GM11168 (cell line): ENCODE results near the gene FAS.
"Not testable (repeated sequence)": the region's sequence is repeated elsewhere in the genome, so short reads cannot be mapped to it uniquely, and the experiment has no call there.

Experiments used
- in situ Hi-C: fragments of 300-500 bp; cut with MboI; formaldehyde crosslinking; loops from one replicate; pipeline ENCODE4 v1.12.0; 2022; ENCODE audit warnings: low sequenced_read_pairs; ENCODE audit not compliant: unreplicated experiment

Gene FAS

DNA sequence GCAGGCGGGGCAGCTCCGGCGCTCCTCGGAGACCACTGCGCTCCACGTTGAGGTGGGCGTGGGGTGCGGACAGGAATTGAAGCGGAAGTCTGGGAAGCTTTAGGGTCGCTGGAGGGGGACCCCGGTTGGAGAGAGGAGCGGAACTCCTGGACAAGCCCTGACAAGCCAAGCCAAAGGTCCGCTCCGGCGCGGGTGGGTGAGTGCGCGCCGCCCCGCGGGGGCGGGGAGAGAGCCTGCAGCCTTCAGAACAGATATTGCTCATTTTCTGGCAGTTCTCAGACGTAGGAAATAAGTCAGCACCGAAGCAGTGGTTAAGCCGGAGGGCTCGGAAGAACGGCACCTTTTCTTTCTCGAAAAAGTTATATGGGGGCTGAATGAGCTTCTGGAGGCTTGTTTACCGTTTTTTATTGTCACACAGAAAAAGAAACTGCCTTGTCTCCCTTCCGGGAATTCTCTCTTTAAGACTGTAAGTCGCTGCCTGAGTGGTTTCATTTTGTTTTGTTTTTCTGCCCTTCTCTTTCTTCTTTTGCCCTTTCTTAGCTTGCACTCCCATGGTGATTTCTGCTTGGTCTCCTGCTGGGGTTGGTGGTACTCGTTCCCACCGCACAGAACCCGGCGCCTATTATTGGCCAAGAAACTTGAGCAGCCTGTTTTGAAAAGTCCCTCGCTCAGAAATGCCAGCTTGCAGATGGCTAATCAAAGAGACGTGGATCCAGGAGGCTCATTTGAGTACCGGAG, 732 bp downstream of the FAS start:
- in situ Hi-C loops, result no loop called here

DNA sequence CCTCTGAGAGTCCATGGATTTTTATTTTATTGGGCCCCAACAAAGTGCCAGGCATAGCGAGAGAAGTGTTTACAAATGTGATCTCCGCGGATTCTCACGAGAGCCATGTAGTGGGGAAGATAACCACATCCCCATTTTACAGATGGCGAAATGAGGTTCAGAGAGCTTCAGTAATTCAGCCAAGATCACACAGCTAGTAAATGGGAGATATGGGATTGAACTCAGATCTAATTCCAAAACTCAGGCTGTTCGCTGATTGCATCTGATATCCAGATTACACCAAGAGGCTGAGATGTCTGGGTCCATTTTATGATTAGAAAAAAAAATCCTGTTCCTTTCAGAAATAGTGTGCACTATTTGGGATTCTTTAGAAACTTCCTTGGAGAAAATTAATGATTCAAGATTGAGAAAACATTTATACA, 1.3 kb downstream of the FAS start:
- in situ Hi-C loops, result no loop called here

DNA sequence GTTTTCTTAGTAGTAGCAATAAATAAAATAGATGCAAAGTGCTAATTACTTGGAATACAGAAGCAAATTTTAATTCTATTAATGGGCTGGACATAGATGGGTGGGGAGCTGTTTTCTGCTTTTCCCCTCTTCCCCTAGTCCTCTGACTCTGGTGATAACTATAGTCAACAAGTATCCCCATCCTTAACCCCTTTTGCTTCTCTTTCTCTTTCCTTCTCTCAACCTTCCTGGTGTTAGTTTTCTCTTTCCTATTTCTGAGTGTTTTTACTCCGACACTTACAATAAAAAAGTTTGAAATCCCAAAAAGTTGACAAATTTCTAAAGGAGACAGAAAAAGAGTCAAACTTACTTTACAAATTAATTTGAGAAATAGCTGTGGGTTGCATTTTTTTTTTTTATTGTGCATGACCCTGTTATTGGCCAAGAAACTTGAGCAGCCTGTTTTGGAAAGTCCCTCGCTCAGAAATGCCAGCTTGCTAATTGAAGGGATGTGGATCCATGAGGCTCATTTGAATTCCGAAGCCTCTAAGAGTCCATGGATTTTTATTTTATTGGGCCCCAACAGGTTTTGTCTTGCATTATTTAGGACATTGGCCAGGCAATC, 2.4 kb downstream of the FAS start:
- in situ Hi-C loops, result no loop called here

DNA sequence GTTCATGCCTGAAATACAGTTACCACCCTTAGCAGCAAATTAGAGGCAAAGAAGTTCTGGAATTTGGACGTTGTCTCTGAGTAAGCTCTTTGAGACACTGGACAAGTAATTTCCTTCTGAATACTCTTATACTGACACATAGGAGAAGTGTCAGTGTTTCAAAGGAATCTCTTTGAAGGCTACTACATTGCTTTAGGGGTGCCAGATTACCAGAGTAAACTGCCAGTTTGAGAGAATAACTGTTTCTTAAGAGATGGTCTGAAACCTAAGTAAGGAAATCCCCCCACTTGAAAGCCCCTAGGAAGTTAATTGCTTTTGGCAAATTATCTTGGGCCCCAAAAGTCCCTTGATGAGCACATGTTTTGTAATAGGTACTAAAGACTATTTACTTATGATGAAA, 3.4 kb downstream of the FAS start:
- in situ Hi-C loops, result no loop called here

DNA sequence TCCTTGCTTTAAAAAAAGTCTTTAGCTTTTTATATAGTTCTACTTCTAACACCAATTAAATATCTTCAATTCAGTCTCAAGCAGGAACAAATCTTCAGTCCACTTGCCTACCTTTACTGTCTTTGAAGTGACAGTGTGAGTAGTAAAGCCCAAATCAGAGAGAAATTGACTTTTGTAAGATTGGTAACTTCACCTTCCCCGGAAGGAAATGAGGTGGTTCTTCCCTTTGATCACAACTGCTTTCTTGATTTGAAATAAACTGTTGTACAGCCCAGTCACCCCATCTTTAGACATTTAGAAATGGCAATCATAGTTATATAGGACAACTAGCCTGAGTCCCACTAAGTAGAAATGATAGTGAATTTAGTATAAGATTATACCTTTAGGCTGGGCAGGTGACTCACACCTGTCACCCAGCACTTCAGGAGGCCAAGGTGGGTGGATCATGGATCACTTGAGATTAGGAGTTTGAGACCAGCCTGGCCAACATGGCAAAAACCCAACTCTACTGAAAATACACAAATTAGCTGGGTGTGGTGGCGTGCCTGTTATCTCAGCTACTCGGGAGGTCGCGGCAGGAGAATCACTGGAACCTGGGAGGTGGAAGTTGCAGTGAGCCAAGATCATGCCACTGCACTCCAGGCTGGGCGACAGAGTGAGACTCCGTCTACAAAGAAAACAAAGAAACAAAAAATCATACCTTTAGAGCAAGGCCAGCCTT, 4.7 kb downstream of the FAS start:
- in situ Hi-C loops, result no loop called here

DNA sequence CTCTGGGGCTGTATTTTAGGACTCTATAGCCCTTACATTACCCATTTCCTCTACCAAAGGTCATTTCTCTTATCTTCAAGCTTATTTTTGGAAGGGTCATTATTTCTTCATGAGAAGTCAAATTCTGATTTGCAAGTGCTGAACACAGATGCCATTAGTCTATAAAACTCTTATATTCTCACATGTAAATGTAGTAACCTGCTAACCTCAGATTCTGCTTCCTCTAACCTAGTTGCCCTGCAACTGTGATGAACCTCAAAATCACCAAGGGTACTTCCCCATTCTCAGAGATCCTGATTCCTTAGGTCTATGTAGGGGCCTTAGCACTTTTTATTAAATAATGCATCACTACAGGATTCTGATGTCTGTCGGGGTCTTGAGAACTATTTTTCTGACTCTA, 6.3 kb downstream of the FAS start:
- in situ Hi-C loops, result no loop called here

DNA sequence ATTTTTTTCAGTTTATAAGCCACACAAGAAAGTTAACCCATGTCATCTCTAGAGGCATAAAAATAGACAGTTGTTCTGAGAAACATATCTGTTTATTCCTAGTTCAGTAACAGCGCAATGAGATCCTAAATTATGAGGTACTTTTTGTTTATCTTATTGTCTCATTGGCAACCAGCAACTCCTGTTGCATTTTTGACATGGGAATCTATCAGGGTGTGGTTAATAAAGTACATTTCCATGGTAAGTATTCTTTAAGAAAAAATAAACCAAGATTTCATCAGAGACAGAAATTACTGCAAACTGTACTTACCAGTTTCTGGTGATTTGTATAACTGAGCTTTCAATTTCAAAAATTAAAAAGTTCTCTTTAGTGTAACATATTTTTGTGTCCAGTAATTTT, 9.0 kb downstream of the FAS start:
- in situ Hi-C loops, result no loop called here

DNA sequence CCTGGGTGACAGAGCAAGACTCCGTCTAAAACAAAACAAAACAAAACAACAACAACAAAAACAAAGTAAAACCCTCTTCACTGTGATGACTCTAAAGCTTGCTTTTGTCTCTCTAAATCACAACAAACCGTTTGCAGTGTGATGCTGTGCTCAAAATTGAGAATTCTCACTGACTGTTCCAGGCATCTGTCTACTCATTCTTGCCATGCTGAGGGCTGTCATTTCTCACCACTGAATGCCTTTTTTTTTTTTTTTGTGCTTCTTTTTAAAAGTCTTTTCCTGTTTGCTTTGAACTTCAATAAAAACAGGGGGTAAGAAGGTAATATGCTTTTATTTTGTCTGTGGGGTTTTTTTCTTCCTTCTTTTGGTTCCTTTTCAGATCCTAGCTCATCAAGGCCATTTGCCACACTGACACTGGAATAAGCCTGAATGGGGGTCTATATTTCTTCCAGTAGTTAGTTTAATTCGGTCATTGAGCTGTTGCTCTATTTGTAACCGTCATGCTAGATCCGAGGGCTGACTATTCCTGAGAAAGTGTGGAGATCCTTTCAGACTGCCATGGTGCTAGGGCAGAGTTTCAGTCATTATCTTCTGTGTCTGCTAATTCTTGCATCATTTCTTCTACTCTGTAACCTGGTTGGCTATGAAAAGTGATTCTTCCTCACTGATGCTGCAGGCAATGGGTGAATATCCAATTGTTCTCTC, 10.6 kb downstream of the FAS start:
- in situ Hi-C loops, result no loop called here

DNA sequence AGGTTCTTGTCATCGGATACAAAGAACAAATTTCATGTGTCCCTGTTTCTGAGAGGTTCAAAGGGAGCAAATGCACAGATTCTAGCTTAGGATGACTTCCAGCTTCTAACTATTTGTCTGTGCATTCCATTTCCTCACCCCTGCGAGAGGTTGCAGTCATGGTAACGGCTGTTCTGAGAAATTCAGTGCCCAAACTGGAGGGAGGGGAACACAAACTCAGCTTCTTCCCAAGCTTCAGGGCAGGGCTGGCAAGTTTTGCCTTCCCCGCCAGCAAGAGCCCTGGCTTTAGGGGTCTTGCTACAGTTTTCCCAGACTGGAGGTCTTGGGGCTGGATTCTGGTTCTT, 11.1 kb downstream of the FAS start:
- in situ Hi-C loops, result no loop called here

DNA sequence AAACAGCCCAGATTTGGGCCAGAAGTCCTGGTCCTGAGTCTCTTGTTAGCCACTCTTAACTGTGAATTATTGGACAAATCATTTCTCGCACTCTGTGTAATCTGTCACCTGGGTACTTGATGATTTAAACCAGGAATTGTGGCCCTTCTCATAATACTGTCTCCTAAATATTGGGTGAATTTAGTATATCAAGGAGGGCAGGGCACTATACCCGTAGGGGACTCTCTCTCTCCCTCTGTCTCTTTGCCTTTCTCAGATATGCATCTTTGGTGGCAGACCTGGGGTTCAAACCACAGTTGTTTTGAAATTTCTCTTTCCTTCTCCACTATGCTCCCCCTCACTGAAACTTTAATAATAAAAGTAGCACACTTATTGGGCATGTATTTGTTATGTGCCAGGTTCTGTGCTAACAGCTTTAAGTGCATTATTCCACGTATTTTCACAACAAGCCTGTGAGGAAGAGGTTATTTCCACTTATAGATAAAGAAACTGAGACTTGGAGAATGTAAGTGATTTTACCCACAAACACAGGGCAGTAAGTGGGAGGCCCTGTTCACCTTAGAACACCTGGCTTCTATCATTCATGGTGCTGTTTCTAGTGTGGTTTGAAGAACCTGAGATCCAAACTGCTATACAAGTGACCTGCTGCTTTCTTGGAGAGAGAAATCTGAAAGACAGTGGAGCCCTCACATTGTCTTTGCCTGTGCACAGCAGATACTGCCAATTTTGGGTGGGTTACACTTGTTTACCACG, 11.8 kb downstream of the FAS start:
- in situ Hi-C loops, result no loop called here

DNA sequence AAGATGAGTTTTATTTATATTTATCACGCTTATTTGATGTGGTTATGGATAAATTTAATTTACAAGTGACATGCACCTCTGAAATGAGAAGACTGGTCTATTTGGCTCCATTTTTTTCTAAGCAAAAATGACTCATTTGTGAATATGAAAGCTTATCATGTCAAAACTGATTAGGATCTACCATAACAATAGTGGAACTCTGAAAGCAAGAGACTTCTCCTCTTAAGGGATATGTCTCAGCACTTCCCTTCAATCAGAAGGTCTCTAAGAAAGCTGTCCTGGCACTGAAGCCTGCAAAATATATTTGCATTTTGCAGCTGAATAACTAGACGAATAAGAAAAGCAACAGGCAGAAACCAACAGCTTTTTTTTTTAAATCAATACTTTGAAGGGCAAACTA, 12.7 kb downstream of the FAS start:
- in situ Hi-C loops, result no loop called here

DNA sequence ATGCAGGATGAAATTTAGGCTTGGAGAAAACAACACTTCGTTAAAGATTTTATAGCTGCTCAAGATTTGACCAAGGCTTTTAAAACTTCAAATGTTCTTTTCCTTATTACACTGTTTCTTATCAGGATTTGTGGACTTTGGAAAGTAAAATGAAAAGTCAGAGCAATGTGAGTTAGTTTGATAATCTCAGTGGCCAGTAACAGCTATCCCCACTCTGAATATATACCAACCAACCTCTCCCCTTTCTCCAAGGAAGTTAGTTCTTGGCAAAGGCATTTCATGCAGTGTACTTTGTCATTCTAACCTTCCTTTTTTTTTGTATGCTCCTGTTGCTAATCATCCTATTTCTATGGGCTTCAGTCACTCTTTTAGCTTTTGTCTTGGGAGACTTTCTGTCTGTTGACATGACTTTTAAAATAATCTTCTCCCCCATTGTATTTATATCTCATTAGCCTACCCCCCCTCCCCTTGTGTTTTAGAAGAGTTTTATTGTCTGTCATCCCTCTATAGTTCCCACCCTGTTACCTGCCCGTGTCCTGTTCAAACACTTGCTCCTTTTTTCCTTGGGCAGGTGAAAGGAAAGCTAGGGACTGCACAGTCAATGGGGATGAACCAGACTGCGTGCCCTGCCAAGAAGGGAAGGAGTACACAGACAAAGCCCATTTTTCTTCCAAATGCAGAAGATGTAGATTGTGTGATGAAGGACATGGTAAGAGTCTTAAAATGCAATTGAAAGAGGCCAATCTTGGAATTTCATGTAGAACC, 16.7 kb downstream of the FAS start:
- in situ Hi-C loops, result no loop called here

DNA sequence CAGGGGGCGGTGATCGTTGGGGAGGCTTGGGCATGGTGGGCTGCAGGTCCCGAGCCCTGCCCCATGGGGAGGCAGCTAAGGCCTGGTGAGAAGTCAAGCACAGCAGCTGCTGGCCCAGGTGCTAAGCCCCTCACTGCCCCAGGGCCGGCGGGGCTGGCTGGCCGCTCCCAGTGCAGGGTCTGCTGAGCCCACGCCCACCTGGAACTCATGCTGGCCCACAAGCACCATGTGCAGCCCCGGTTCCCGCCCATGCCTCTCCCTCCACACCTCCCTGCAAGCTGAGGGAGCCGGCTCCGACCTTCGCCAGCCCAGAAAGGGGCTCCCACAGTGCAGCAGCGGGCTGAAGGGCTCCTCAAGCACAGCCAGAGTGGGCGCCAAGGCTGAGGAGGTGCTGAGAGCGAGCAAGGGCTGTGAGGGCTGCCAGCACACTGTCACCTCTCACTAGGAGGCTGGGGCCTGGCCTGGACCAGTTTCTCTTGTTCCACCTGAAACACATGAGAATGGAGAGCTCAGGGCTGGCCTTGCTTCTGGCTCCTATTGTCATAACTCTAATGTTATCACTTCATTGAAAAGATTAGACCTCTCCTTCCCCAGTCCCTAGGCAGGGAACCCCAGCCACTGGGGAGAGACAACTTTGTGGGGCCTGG, 28.2 kb downstream of the FAS start:
- in situ Hi-C loops, result not testable (repeated sequence)

DNA sequence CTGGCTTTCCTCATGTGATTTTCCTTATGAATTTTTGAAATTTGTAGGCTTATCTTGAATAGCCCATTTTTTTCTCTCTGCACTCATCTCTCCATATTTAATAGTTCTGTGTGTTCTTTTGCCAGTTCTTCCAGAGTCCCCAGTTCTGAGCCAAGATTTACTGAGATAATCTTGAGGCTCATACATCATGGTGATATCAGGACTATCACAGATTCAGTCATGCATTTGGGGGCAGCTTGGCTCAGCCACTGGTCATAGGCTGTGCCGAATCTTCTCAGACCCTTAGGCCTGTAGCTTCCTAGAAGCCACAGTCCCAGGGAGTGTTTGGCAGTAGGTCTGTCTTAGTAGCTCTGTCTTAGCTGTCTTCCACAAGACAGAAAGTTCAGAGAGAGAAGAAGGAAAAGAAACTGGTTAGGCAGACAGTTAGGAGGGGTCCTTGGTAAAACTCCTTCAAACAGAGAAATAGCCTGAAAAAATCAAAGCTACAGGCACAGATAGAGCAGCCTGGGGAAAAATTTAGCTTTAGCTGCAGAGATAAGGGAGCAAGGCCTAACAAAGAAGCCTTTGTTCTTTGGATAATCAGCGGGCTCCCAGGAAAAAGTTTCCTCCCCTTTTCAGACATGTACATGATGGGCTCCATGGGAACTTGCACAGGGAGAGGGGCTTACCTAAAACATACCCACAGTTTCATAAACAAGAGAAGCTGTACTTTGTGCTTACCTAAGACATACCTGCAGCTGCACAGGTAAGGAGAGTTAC, 29.1 kb downstream of the FAS start:
- in situ Hi-C loops, result no loop called here

DNA sequence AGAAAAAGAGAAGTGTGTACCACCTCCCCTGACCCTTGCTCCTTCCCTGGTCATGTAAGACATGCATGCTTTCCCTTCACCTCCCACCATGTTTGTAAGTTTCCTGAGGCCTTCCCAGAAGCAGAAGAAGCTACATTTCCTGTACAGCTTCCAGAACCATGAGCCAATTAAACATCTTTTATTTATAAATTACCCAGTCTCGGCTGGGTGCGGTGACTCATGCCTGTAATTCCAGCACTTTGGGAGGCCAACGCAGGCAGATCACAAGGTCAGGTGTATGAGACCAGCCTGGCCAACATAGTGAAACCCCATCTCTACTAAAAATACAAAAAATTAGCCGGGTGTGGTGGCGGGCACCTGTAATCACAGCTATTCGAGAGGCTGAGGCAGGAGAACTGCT, 30.9 kb downstream of the FAS start:
- in situ Hi-C loops, result not testable (repeated sequence)

DNA sequence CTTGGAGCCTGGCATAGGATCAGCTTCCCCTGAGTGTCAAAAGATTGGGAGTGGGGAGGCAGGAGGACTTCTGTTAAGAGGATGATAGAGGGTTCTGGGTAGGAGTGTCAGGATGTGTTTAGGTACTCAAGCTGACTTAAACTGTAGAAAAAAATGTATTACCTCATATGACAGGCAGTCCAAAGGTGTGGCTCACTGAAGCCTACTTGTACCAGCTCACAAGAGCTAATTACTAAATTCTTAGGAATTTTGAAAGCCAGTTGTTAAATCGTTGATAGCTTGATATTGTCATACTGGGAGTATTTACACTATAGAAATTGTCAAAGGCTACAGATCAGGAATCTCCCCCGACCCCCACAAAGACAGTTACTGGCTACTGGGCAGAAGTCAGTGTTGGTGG, 32.1 kb downstream of the FAS start:
- in situ Hi-C loops, result no loop called here

DNA sequence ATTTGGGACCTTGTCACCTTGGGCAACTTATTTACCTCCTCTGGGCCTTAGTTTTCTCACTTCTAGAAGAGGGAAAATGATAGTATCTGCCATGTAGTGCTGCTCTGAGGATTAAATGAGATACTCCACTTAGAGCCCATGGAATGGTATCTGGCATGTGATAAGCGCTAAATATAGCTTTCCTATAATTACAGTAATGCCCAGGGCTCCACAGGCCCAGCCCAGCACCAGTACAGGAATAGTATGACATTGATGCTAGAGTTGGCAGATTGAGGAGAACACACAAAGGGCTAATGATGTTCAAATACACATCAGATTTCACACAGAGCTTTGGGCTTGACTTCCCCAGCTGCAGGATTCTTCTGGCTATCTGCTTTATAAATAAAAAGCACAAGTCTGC, 34.9 kb downstream of the FAS start:
- in situ Hi-C loops, result no loop called here

DNA sequence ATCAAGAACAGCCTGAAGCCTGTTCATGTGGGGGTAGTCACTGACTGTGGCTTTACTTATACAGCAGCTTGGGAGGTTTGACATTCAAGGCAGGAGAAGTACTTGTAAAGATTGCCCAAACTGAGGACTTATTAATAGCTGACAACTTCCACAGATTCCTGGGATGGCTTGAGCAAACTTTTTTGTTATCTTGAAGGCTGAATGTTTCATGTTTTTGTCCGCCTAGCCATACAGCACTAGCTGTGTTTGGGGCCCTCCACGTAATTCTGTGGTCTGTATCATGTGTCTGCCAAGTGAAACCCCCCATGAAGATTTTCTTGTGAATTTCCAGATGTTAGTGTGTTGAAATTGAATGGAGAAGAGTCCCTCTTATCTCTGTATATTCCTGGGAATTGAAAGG, 38.6 kb downstream of the FAS start:
- in situ Hi-C loops, result no loop called here
